IMR-90 (cell line): ENCODE measurements around the gene RHOBTB3.

Experiments
- CTCF ChIP-seq: conservative IDR thresholded peaks from 2 replicates; pipeline ENCODE4 v1.5.1; 2012; ENCODE audit warnings: mild to moderate bottlenecking, low read depth, low read length, improper control_type of control experiment
- USF2 ChIP-seq: fragments of 150-350 bp; IDR thresholded peaks from 2 replicates; pipeline ENCODE4 v1.6.1; 2017; ENCODE audit warnings: mild to moderate bottlenecking, antibody characterized with exemption, low read length, low read depth

- TF ChIP-seq CTCF (no peak), USF2 (no peak)
Measured at GRCh38 chr5:95730011-95730700, 980 bp upstream of the RHOBTB3 start.
